Measurements from ENCODE around the gene PLIN3. TPM values are rescaled to one million over a fixed set of nuclear protein-coding genes. Genes with fewer than 3 reads are reported as not detected.

PLIN3 gene
- total RNA-seq, 1 experiment from 2014 or later, result 157 TPM

GRCh38 chr19:4868286-4868834 lies 893 bp upstream of the PLIN3 start:
- POLR2A ChIA-PET, result interaction anchor here (0.6 kb wide), 1 partner anchor 202 kb away, joined by 9 read pairs; no protein-coding TSS in a partner anchor
- Histone ChIP-seq H3K4me1 (ENCODE audit: control insufficient read depth, insufficient read depth, low read length) (peaks cover 14% of the 10 kb centered on the region), H3K4me3 (ENCODE audit: low read depth in 2 of 2, low read length in 2 of 2) (peak overlapping the region in 1 of 2 experiments; percentile 75; a peak in 1 of 4 replicates), H3K27ac (ENCODE audit: low read length) (peak overlapping the region; percentile 74), H3K27me3 (ENCODE audit: control insufficient read depth, insufficient read depth, low read length) (no peaks in the 10 kb centered on the region), H3K9me3 (ENCODE audit: control insufficient read depth, insufficient read depth, low read depth, low read length) (no peaks in the 10 kb centered on the region), H3K36me3 (ENCODE audit: control insufficient read depth, insufficient read depth, low read length) (no peaks in the 10 kb centered on the region; the same call in 1 of the 2 replicates)
- no peak for DNase-seq (ENCODE audit: low read depth, low spot score)
- TF ChIP-seq CTCF (IDR thresholded peaks at IDR 0.05) (no peak), SIN3A (IDR thresholded peaks at IDR 0.05; ENCODE audit: borderline replicate concordance, insufficient read depth, low read depth, low read length) (no peak), REST (IDR thresholded peaks at IDR 0.05; ENCODE audit: insufficient read depth in 1 of 2, low read depth in 2 of 2, low read length in 1 of 2) (no peak), POLR2AphosphoS5 (IDR thresholded peaks at IDR 0.05; ENCODE audit: low read depth, low read length) (no peak), TCF7L2 (IDR thresholded peaks at IDR 0.05; ENCODE audit: low read depth, low read length) (no peak)
- in situ Hi-C loops (cut with HindIII; ENCODE audit: low pct_unique_long_range_greater_than_20kb, low sequenced_read_pairs), result no loop called here
- CTCF ChIA-PET, result no interaction called here
- intact Hi-C loops (cut with micrococcal nuclease; ENCODE audit: unreplicated experiment), result no loop called here
- no peak for ATAC-seq
- no TSS peak for BruUV-seq (replicated peaks)

- H3K4me3 ChIP-seq (ENCODE audit: low read depth in 2 of 2, low read length in 2 of 2), result peak overlapping the region; percentile 75 to 86
- H3K9me3 ChIP-seq (ENCODE audit: control insufficient read depth, insufficient read depth, low read depth, low read length), result no peaks in the 10 kb centered on the region
- BruUV-seq (replicated peaks), result TSS peak; percentile 95
- CTCF ChIA-PET, result interaction anchor here (0.6 to 1.7 kb wide), 3 partner anchors 15 to 45 kb away, joined by 3 to 4 read pairs (median 4); no protein-coding TSS in a partner anchor
- H3K36me3 ChIP-seq (ENCODE audit: control insufficient read depth, insufficient read depth, low read length), result no peaks in the 10 kb centered on the region; the same call in 1 of the 2 replicates
- POLR2A ChIA-PET, result interaction anchor here (0.5 kb wide), 2 partner anchors 71 to 535 kb away, joined by 7 to 8 read pairs; no protein-coding TSS in a partner anchor
- H3K4me1 ChIP-seq (ENCODE audit: control insufficient read depth, insufficient read depth, low read length), result peaks cover 14% of the 10 kb centered on the region
- intact Hi-C loops (cut with micrococcal nuclease; ENCODE audit: unreplicated experiment) (no loop called here), in situ Hi-C loops (cut with HindIII; ENCODE audit: low pct_unique_long_range_greater_than_20kb, low sequenced_read_pairs) (no loop called here)
- no peak for TF ChIP-seq TCF7L2 (IDR thresholded peaks at IDR 0.05; ENCODE audit: low read depth, low read length)
- TF ChIP-seq CTCF (IDR thresholded peaks at IDR 0.05), result no peak
- TF ChIP-seq SIN3A (IDR thresholded peaks at IDR 0.05; ENCODE audit: borderline replicate concordance, insufficient read depth, low read depth, low read length), result no peak
- TF ChIP-seq REST (IDR thresholded peaks at IDR 0.05; ENCODE audit: insufficient read depth in 1 of 2, low read depth in 2 of 2, low read length in 1 of 2), result no peak
- no peak for TF ChIP-seq POLR2AphosphoS5 (IDR thresholded peaks at IDR 0.05; ENCODE audit: low read depth, low read length)
- peak overlapping the region; percentile 89 for H3K27ac ChIP-seq (ENCODE audit: low read length)
- H3K27me3 ChIP-seq (ENCODE audit: control insufficient read depth, insufficient read depth, low read length), result no peaks in the 10 kb centered on the region
- no peak for ATAC-seq
- DNase-seq (ENCODE audit: low read depth, low spot score), result no peak
These were observed 657 bp downstream of the PLIN3 start for GRCh38 chr19:4866595-4867424.

All from Panc1 (cell line).